DOHH2 (cell line): ENCODE measurements around the gene TTLL7.

Experiments
- EZH2phosphoT487 ChIP-seq: fragments of 200-600 bp; sonication (generic); IDR thresholded peaks from 2 replicates; pipeline ENCODE4 v1.6.1; 2017; ENCODE audit warnings: borderline replicate concordance, mild to moderate bottlenecking, antibody characterized with exemption, low read length, moderate library complexity, mixed read lengths
- TF ChIP-seq, protein P1 (sequence below): fragments of 200-600 bp; sonication (generic); IDR thresholded peaks from one replicate; pipeline ENCODE4 v1.5.1; 2014; ENCODE audit warnings: antibody characterized with exemption, mild to moderate bottlenecking, low read depth, low read length; ENCODE audit not compliant: poor library complexity, severe bottlenecking

DNA sequence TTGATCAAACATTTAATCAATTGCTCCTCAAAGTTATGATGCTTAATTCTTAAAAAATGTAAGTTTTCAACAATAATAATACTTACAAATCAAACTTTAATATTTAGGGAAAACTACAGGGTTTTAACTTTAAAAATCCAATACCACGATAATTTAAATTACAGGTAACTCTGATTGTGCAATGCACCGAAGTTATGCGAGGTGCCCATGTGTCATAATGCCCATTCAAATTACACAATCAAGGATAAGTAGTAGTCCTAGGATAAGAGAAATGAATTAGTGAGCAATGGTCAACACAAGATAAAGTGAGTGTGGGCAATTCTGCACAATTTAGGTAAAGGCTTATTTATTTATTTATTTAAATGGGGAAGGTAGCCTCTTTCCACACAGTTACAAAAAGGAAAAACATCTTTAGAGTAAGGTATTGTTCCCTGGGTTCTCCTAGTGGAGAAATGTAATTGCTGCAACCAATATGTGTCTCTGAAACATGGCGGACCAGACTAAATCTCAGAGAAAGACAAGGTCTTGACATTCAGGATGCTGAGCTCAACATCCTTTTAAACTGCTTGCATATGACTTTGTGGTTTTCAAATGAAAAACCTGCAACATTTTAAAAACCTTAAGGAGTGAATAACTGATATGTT is 164.2 kb downstream of the TTLL7 start:
- TF ChIP-seq, protein P1, sequence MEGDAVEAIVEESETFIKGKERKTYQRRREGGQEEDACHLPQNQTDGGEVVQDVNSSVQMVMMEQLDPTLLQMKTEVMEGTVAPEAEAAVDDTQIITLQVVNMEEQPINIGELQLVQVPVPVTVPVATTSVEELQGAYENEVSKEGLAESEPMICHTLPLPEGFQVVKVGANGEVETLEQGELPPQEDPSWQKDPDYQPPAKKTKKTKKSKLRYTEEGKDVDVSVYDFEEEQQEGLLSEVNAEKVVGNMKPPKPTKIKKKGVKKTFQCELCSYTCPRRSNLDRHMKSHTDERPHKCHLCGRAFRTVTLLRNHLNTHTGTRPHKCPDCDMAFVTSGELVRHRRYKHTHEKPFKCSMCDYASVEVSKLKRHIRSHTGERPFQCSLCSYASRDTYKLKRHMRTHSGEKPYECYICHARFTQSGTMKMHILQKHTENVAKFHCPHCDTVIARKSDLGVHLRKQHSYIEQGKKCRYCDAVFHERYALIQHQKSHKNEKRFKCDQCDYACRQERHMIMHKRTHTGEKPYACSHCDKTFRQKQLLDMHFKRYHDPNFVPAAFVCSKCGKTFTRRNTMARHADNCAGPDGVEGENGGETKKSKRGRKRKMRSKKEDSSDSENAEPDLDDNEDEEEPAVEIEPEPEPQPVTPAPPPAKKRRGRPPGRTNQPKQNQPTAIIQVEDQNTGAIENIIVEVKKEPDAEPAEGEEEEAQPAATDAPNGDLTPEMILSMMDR = no peak
- TF ChIP-seq EZH2phosphoT487 = no peak
